ENCODE data around the gene RFX4. TPM values are rescaled to one million over a fixed set of nuclear protein-coding genes. Genes with fewer than 3 reads are reported as not detected.

The RFX4 gene
- polyA plus RNA-seq, 2 of the 4 experiments (the other 2 are of a cell fraction), result not detected

DNA sequence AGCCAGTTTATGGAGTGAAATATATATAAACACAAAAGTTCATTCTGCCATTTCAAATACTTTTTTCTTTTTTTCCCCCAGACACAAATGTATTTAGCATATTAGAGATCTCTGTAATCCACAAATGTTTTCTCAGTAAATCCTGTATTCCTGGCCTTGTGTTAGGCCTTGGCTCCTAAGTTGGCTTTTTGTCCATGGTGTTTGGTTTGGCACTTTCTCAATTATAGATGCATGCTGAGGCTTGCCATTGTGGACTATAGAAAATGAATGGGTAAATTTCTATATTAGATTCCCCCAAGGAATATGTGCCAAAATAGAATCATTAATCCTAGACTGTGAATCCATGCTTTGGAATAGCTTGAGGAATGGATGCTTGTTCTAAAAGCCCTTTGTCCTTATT, 208.7 kb downstream of the RFX4 start:
- ChIA-PET POLR2A (no interaction called here), CTCF (no interaction called here)
- H3K4me2 ChIP-seq, result no peak overlapping the region
- TF ChIP-seq CHD2 (IDR thresholded peaks at IDR 0.05; ENCODE audit: low read length, partially characterized antibody), result no peak
- TF ChIP-seq, protein P1, sequence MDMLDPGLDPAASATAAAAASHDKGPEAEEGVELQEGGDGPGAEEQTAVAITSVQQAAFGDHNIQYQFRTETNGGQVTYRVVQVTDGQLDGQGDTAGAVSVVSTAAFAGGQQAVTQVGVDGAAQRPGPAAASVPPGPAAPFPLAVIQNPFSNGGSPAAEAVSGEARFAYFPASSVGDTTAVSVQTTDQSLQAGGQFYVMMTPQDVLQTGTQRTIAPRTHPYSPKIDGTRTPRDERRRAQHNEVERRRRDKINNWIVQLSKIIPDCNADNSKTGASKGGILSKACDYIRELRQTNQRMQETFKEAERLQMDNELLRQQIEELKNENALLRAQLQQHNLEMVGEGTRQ (IDR thresholded peaks at IDR 0.05), result no peak
- TF ChIP-seq PBX3 (IDR thresholded peaks at IDR 0.05), result no peak
- TF ChIP-seq, protein P2, sequence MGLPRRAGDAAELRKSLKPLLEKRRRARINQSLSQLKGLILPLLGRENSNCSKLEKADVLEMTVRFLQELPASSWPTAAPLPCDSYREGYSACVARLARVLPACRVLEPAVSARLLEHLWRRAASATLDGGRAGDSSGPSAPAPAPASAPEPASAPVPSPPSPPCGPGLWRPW (IDR thresholded peaks at IDR 0.05), result no peak
- no peak for TF ChIP-seq PHF8 (IDR thresholded peaks at IDR 0.05; ENCODE audit: borderline replicate concordance, low read depth)
- TF ChIP-seq ZNF302 (CRISPR knock-in tag; IDR thresholded peaks at IDR 0.05), result no peak
- no peak for TF ChIP-seq CHD4 (IDR thresholded peaks at IDR 0.05; ENCODE audit: borderline replicate concordance)
- no peak for TF ChIP-seq MAFK (IDR thresholded peaks at IDR 0.05; ENCODE audit: partially characterized antibody)
- TF ChIP-seq ZSCAN20 (CRISPR knock-in tag; IDR thresholded peaks at IDR 0.05), result no peak
- no peak for TF ChIP-seq MYC (IDR thresholded peaks at IDR 0.05; ENCODE audit: borderline replicate concordance, low read length)
- no peak for TF ChIP-seq TP53 (CRISPR knock-in tag; IDR thresholded peaks at IDR 0.05)
- peaks cover 4% of the 10 kb centered on the region; the same call in 1 of the 3 replicates for H3K4me1 ChIP-seq
- FAIRE-seq (no peak), ATAC-seq (no peak), DNase-seq (ENCODE audit: low read depth in 1 of 2, low spot score in 1 of 2) (no peak)
- peaks cover 5% of the 10 kb centered on the region; the same call in 1 of the 3 replicates for H3K9me3 ChIP-seq
- H3K27ac ChIP-seq, result no peak overlapping the region
- H3K4me3 ChIP-seq, result no peak overlapping the region

- no peak overlapping the region for H3K27ac ChIP-seq
- FAIRE-seq, result peak; percentile 7
- no peak overlapping the region for H3K4me3 ChIP-seq
- 56% methylated on average over 1 of the region's 1 CpG for WGBS (ENCODE audit: missing lambda C conversion rate)
- no peak for ATAC-seq
- TF ChIP-seq ZSCAN20 (CRISPR knock-in tag; IDR thresholded peaks at IDR 0.05), result no peak
- TF ChIP-seq JUN (IDR thresholded peaks at IDR 0.05), result no peak
- no peak for TF ChIP-seq FOSL2 (IDR thresholded peaks at IDR 0.05)
- peak; percentile 74 for TF ChIP-seq FOSL2 (CRISPR knock-in tag; IDR thresholded peaks at IDR 0.05)
- TF ChIP-seq ZNF302 (CRISPR knock-in tag; IDR thresholded peaks at IDR 0.05), result no peak
- TF ChIP-seq, protein P3, sequence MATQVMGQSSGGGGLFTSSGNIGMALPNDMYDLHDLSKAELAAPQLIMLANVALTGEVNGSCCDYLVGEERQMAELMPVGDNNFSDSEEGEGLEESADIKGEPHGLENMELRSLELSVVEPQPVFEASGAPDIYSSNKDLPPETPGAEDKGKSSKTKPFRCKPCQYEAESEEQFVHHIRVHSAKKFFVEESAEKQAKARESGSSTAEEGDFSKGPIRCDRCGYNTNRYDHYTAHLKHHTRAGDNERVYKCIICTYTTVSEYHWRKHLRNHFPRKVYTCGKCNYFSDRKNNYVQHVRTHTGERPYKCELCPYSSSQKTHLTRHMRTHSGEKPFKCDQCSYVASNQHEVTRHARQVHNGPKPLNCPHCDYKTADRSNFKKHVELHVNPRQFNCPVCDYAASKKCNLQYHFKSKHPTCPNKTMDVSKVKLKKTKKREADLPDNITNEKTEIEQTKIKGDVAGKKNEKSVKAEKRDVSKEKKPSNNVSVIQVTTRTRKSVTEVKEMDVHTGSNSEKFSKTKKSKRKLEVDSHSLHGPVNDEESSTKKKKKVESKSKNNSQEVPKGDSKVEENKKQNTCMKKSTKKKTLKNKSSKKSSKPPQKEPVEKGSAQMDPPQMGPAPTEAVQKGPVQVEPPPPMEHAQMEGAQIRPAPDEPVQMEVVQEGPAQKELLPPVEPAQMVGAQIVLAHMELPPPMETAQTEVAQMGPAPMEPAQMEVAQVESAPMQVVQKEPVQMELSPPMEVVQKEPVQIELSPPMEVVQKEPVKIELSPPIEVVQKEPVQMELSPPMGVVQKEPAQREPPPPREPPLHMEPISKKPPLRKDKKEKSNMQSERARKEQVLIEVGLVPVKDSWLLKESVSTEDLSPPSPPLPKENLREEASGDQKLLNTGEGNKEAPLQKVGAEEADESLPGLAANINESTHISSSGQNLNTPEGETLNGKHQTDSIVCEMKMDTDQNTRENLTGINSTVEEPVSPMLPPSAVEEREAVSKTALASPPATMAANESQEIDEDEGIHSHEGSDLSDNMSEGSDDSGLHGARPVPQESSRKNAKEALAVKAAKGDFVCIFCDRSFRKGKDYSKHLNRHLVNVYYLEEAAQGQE (IDR thresholded peaks at IDR 0.05), result no peak
- DNase-seq (ENCODE audit: low read depth in 1 of 2, low spot score in 1 of 2), result no peak
- ChIA-PET POLR2A (interaction anchor here (0.5 kb wide), 1 partner anchor 103 kb away, joined by 3 read pairs; no protein-coding TSS in a partner anchor), CTCF (interaction anchor here (0.8 kb wide), 1 partner anchor 125 kb away, joined by 3 read pairs; no protein-coding TSS in a partner anchor)
- H3K4me2 ChIP-seq, result no peak overlapping the region
- H3K4me1 ChIP-seq, result peaks cover 4% of the 10 kb centered on the region; the same call in 1 of the 3 replicates
- H3K9me3 ChIP-seq, result peaks cover 5% of the 10 kb centered on the region; the same call in 1 of the 3 replicates
These were observed 211.6 kb downstream of the RFX4 start for GRCh38 chr12:106794369-106794768.

GRCh38 chr12:106801167-106801708, 218.4 kb downstream of the RFX4 start:
- Histone ChIP-seq H3K4me1 (no peaks in the 10 kb centered on the region), H3K9me3 (no peaks in the 10 kb centered on the region), H3K27ac (no peak overlapping the region), H3K4me2 (no peak overlapping the region), H3K4me3 (no peak overlapping the region)
- ATAC-seq (no peak), DNase-seq (ENCODE audit: low read depth in 1 of 2, low spot score in 1 of 2) (no peak), FAIRE-seq (no peak)
- ChIA-PET CTCF (interaction anchor here (1.0 kb wide), 1 partner anchor 22 kb away, joined by 3 read pairs; no protein-coding TSS in a partner anchor), POLR2A (interaction anchor here (1.0 kb wide), 1 partner anchor 27 kb away, joined by 3 read pairs; the partner anchor contains the start of gene RIC8B)
- WGBS (ENCODE audit: missing lambda C conversion rate), result 78% methylated on average over 1 of the region's 1 CpG
- TF ChIP-seq RFX5 (IDR thresholded peaks at IDR 0.05) (no peak), CHD4 (IDR thresholded peaks at IDR 0.05; ENCODE audit: borderline replicate concordance) (no peak), HMGXB4 (CRISPR knock-in tag; IDR thresholded peaks at IDR 0.05; ENCODE audit: borderline replicate concordance) (no peak), HOXB5 (CRISPR knock-in tag; IDR thresholded peaks at IDR 0.05) (no peak), MYC (IDR thresholded peaks at IDR 0.05; ENCODE audit: borderline replicate concordance, low read length) (no peak), KDM5A (IDR thresholded peaks at IDR 0.05) (no peak), ZNF302 (CRISPR knock-in tag; IDR thresholded peaks at IDR 0.05) (no peak), JUN (IDR thresholded peaks at IDR 0.05) (no peak), CEBPB (IDR thresholded peaks at IDR 0.05) (no peak)
- TF ChIP-seq, protein P4, sequence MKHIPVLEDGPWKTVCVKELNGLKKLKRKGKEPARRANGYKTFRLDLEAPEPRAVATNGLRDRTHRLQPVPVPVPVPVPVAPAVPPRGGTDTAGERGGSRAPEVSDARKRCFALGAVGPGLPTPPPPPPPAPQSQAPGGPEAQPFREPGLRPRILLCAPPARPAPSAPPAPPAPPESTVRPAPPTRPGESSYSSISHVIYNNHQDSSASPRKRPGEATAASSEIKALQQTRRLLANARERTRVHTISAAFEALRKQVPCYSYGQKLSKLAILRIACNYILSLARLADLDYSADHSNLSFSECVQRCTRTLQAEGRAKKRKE (CRISPR knock-in tag; IDR thresholded peaks at IDR 0.05; ENCODE audit: low read depth), result no peak
- TF ChIP-seq, protein P2 (IDR thresholded peaks at IDR 0.05), result no peak
- TF ChIP-seq, protein P5, sequence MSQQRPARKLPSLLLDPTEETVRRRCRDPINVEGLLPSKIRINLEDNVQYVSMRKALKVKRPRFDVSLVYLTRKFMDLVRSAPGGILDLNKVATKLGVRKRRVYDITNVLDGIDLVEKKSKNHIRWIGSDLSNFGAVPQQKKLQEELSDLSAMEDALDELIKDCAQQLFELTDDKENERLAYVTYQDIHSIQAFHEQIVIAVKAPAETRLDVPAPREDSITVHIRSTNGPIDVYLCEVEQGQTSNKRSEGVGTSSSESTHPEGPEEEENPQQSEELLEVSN (IDR thresholded peaks at IDR 0.05; ENCODE audit: borderline replicate concordance, low read depth), result no peak

Data from A549 (cell line).